Measurements from ENCODE around the gene SCEL.

SCEL gene

GRCh38 chr13:77522444-77522843, 13.1 kb upstream of the SCEL start:
- DNase-seq, result no peak

GRCh38 chr13:77523386-77523785, 12.1 kb upstream of the SCEL start:
- no peak for DNase-seq

GRCh38 chr13:77523834-77524728, 11.4 kb upstream of the SCEL start:
- no peak for DNase-seq

- DNase-seq, result no peak
Observed at GRCh38 chr13:77528414-77528813, 7.1 kb upstream of the SCEL start.

GRCh38 chr13:77528834-77529500, 6.5 kb upstream of the SCEL start:
- no peak for DNase-seq

DNA sequence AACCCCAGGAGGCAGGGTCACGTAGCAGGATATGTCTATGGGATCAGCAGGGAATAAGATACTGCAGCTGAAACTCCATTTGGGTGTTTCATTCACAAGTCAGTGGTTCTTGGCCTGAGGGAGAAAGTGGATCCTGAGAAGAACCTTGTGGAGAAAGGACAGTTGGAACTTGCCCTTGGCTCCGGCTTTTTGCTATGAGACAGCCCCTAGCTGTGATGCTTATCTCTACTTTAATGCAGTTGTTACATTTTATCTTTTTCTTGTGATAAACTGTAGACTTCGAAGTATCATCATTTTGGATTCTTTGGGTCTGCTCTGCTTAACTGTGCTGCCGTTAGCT, 6.0 kb upstream of the SCEL start:
- no peak for DNase-seq

DNA sequence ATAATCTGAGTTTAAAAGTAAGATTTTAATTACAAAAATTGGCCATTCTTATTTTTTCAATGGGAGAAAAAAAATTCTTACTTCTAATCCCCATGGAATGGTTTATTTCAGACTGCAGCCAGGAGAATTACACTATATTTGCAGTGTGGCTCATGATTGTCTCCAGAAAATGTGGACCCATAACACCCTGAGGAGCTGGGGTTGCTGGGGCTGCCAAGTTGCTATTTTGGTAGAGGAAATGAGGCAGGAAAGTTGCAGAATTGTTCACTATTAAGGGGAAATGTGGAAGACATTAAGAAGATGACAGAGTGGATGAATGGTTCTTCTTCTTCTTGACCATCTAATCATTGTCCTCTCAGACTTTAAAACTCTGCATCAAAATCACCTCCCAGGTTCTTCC, 4.6 kb upstream of the SCEL start:
- no peak for DNase-seq

- DNase-seq, result no peak
Observed at GRCh38 chr13:77532983-77533382, 2.5 kb upstream of the SCEL start.

DNA sequence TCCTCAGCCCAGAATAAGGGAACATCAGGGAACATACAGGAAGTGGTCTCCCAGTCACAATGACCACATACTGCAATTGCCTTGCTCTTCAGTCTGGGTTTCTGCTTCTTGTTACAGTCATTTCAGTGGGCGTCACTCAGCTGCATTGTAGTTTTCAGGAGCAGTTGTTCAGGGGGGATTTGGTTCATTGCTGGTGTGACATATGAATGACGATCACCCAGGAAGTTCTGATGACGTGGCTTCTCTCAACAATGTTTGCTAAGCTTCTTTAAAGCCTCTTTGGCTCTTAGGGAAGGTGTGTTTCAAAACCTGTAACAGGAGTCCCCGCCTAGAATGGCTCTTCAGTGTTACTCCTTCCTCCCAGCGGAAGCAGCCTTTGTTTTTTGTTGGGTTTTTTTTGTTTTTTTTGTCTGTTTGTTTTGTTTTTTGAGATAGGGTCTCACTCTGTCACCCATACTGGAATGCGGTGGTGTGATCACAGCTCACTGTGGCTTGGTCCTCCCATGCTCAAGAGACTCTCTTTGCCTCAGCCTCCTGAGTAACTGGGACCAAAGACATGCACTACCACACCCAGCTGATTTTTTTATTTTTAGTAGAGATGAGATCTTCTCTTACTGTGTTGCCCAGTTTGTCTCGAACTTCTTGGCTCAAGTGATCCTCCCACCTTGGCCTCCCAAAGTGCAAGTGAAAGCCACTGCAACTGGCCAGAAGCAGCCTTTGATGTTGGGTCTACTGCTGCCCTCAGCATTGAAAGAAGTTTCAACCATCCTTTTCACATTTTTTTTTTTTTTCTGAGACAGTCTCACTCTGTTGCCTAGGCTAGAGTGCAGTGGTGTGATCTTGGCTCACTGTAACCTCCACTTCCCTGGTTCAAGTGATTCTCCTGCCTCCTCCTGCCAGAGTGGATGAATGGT, 1.4 kb upstream of the SCEL start:
- DNase-seq, result no peak

GRCh38 chr13:77536358-77536757, 852 bp downstream of the SCEL start:
- no peak for DNase-seq

DNA sequence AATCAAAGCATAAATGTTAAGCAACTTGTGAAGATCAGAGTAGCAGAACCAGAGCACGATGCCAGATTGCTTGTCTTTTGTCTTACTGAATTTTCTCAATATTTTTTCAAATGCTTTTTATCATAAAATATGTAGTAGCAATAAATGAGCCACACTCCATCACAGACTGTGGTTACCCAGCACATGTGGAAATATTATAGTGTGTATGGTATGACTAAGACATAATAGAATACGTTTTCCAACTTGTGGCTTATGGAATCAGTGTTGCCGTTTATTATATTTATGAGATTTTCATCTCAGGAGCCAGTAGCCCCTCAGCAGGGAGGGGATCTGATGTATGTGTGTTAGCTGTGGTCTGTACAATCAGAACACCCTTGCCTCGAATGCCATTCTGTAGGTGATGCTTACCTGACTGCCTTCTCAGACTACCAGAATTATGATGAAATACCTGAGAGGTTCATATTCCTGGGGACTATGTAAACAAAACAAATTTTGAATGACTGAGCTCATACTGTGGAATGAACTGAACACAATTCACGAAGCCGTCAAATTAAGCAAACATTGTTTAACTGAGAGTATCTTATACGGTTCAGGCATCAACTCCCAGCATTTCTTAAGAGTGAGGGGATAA, 1.9 kb downstream of the SCEL start:
- DNase-seq, result no peak

DNA sequence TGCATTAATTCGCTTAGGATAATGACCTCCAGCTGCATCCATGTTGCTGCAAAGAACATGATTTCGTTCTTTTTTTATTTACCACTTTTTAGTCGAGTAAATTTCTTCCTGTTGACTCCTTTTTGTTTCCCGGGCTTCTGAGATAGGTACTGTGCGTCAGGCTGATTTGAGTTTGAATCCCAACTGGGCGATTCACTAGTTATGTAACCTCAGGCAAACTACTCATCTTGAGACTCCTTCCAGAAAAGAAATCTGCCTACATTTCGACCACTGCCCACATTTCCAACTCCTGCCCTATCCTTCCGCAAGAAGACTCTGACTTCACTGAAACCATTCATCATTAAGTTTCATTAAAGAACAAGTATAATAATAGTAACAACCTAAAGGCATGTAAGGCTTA, 8.2 kb downstream of the SCEL start:
- DNase-seq, result no peak

DNA sequence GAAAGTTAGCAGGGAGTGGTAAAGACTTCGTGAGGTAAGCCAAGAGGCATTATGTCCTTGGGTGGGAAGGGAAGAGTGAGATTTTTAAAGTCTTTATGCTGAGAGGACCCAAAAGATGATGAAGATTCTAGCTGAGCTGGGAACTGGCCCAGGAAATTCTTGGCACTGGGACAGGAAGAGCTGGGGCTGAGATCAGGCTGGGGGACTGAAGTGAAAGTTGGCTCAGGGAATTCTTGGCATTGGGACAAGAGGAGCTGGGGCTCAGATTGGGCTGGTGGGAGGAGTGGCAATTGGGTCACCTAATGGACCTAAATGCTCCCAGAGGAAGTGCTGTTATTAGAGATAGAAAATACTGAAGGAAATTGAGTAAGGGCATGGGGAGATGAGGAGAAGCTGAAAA, 8.8 kb downstream of the SCEL start:
- no peak for DNase-seq

DNA sequence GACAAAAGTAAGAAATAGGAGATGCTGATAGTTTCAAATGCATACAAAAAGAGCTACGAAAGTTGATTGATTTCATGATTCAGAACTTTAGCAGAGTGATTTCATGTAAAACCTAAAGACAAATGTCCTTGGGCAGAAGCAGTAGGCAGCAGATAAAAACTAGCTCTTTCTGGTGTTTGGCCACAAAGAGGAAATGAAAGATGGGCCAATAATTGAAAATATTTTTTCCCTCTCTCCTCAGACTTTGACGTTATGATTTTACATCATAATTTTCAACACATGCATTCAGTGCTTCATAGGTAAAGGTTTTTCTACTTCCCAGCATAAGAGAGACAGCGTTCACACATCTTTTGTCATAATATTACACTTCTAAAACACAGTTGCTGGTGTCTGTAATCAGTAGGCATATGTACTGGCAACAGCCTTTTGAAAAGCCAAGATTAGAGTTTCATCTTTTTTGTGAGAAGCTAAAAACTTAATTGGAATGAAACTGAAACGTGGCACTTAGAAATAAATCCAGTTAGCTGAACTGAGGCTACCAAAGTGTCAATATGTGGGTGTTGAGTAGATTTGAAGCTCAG, 9.3 kb downstream of the SCEL start:
- no peak for DNase-seq

- DNase-seq, result no peak
Observed at GRCh38 chr13:77545626-77546412, 10.3 kb downstream of the SCEL start.

GRCh38 chr13:77548095-77548494, 12.6 kb downstream of the SCEL start:
- no peak for DNase-seq

DNA sequence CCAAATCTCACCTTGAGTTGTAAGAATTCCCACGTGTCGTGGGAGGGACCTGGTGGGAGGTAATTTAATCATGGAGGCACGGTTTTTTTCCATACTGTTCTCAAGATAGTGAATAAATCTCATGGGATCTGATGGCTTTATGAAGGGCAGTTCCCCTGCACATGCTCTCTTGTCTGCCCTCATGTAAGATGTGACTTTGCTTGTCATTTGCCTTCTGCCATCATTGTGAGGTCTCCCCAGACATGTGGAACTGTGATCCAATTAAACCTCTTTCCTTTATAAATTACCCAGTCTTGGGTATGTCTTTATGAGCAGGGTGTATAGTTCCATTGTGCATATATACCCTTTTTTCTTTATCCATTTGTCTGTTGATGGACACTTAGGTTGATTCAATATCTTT, 13.1 kb downstream of the SCEL start:
- DNase-seq, result no peak

- DNase-seq, result no peak
Observed at GRCh38 chr13:77554069-77554468, 18.6 kb downstream of the SCEL start.

GRCh38 chr13:77555246-77555645, 19.7 kb downstream of the SCEL start:
- no peak for DNase-seq

GRCh38 chr13:77558016-77558415, 22.5 kb downstream of the SCEL start:
- no peak for DNase-seq

GRCh38 chr13:77563111-77563510, 27.6 kb downstream of the SCEL start:
- no peak for DNase-seq

DNA sequence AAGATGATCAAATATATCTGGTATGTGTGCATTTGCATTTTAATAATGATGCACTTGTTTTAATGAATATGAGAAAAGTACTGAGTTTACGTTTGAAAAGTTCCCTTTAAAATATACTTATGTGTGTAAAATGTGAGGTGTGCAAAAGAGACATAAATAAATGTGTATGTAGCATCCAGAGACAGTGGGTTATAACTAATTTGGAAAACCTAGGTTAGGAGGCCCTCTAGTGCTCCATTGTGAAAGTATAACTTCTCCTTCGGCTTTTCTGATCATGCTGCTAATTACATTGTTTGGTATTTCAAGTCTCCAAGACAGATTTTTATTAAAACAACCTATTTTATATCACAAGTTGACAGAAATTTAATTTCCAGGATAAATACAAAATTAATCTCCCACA, 30.1 kb downstream of the SCEL start:
- DNase-seq, result no peak

Data from CD4-positive, alpha-beta T cell treated with Interleukin-15 for 1 hour (primary cell).